GM12872 (cell line): ENCODE results near the gene SIPA1L3.

ENCODE experiments used
- TF ChIP-seq, protein P1 (sequence below): IDR thresholded peaks from 3 replicates; pipeline ENCODE4 v1.5.1; 2011; ENCODE audit warnings: low read depth, mild to moderate bottlenecking, low read length, moderate library complexity; ENCODE audit not compliant: insufficient read depth

SIPA1L3 gene

DNA sequence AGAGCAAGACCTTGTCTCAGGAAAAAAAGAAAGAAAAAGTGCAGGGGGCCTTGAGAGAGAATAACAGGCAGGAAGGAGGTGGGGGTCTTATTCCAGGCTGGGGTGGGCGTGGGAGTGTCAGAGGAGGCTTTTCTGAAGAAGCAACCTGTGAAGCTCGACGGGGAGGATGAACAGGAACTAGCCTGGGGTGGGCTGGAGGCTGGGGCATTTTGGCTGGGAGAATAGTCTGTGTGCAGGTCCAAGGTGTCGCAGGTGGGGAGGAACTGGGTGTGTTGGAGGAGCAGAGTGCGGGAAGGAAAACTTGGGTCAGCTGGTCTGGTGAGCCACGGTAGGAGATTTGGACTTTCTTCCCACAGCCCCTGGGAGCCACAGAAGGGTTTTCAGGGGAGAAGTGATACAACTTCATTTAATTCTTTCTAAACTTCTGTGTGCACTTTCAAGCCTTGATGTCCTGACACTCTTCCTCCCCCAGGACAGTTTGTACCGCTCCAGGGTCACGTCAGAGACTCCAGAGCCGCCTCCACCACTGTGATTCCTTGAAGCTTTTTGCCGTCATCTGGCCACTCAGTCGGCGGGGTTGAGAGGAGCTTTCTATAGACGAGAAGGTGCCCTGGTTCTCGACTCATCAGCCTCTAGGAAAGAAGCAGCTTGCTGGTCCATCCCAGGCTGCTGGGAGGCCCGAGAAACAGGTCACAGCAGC lies 138.7 kb downstream of the SIPA1L3 start:
- TF ChIP-seq, protein P1, sequence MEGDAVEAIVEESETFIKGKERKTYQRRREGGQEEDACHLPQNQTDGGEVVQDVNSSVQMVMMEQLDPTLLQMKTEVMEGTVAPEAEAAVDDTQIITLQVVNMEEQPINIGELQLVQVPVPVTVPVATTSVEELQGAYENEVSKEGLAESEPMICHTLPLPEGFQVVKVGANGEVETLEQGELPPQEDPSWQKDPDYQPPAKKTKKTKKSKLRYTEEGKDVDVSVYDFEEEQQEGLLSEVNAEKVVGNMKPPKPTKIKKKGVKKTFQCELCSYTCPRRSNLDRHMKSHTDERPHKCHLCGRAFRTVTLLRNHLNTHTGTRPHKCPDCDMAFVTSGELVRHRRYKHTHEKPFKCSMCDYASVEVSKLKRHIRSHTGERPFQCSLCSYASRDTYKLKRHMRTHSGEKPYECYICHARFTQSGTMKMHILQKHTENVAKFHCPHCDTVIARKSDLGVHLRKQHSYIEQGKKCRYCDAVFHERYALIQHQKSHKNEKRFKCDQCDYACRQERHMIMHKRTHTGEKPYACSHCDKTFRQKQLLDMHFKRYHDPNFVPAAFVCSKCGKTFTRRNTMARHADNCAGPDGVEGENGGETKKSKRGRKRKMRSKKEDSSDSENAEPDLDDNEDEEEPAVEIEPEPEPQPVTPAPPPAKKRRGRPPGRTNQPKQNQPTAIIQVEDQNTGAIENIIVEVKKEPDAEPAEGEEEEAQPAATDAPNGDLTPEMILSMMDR, result no peak

DNA sequence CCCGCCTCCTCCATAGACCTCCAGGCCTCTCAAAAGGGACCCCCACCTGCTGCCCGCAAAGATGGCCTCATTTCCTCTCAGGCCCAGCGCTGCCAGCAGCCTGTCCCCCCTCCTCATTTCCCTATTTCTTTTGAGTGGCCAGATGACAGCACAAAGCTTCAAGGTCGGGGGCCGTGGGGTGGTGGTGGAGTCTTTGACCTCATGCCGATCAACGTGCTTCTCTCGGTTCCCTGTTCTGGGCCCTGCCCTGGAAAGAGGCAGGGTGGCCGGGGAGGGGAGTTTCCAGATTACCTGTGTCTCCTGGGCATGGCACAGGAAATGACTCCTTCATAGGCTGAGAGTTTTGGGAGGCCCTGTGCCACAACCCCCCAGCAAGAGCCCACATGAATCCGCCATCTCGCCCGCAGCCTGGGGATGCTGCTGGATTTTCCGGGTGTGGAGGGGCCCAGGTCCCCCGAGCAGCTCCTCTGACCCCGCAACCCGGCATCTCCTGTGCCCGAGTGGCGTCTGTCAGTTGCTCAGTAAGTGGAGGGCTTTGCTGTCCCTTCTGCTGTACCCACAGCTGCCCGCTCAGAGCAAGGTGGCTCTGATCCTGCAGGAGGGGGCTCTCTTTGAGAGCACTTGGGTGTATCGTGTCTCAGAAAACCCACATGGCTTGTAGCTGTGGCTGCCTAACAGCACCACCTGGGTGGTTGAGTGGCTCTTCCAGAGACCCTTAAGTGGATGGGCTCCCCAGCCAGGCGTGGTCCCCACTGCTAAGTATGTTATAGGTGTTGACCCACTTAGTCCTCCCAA lies 139.4 kb downstream of the SIPA1L3 start:
- TF ChIP-seq, protein P1, result no peak

DNA sequence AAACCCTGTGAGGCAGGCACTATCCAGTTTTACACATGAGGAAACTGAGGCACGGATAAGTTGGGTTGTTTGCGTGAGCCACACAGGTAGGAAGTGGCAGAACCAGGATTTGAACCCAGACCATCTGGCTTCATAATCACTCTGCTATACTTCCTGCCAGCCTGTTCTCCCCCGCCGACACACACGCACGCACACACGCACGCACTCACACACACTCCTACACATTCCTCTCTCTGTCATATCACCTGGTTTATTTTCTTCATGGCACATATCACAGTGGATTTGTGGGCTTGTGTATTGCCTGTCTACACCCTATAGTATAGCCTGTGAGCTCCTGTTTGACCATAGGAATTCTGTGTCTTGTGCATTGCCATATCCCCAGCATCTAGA lies 140.0 kb downstream of the SIPA1L3 start:
- TF ChIP-seq, protein P1, result no peak

DNA sequence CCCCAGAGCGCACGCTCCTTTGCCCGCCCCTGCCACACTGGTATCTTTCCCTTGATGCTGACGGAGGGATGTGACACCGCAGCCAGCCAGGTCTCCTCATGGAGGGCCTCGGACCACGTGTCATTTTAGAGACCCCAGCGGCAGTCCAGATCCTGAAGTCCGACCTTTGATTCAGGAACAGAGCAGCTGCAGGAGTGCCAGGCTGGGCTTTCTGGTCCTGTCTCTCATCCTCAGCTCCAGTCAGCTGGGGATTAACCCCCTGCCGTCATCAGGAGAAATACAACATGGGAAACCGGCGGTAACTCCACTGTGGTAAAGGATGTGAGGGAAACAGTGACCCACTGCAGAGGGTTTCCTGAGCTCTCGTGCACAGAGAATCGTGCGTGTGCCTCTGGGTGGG lies 140.6 kb downstream of the SIPA1L3 start:
- TF ChIP-seq, protein P1, result no peak

DNA sequence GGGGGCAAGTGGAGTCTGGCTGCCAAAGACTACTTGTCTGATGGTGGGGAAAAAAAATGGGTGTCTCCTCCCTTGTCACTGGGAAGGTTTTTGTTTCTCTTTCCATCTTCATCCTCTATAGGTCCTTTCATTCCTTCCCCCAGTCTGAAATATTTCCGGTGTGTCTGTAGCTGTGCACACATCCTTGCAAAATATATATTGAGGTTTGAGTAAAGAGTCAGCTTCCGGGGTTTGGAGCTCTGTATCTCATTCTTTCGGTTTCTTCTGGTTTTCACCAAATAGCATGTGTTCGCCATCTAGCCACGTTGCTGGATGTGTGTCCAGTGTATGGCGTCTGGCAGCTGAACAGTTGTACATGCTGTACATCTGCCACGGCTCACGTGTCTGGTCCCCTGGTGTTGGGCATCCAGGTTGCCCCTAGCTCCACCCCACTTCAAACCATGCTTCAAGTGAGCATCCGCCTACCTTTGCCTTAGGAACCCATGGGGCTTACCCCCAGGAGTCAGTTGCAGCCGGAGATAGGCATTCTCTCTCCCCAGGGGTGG lies 142.2 kb downstream of the SIPA1L3 start:
- TF ChIP-seq, protein P1, result no peak

DNA sequence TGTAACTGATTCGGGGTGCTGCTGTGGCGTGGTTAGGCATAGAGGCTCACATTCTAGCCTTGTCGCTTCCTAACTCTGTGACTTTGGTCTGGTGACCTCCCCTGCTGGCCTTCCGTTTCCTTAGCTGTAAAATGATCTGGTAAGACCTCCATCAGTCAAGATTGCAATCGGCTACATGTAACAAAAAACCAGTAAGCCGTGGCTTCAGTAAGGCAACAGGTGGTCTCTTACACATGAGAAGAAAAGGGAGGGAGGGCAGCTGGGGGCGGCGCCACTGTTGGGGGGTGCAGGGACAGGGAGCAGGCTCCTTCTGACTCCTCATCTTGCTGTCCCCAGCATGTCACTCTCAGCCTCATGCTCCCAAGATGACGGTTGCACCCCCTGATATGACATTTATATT lies 148.0 kb downstream of the SIPA1L3 start:
- TF ChIP-seq, protein P1, result no peak

DNA sequence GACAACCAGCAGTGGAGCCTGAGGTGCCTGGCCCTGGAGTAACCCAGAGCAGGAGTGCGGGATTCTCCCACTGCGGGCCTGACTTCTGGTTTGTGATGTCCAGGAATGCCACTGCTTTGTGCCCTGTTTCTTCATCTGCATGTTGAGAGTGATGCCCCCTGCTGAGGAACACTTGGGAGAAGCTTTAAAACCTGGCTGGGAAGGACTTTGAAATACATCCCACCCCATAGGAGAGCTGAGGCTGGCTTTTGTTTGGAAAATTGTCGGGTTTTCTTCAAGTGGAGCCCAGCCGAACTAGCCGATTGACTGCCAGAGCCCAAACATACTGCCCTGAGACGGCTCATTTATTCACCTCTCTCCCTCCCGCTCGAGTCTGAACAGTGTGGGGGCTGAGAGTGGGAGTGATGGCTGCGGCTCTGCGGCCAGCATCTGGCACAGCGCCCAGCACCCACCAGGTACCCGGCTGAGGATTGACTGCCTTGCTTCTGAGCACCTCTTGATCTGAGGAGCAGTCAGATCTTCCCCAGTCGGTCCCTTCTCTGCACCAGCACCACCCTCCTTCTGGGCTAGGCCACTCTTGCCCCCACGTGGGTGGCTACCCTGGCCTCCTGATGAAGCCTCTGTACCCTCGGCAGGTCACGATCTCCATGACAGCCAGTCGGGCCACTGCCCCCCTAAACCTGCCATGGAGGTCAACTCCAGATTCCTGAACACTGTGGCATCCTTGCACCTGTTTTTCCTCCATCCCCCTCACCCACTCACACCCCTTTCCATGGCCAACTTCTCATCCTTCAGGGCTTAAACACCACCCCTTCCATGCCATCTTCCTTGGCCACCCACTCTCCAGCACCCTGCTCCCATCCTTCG lies 148.9 kb downstream of the SIPA1L3 start:
- TF ChIP-seq, protein P1, result no peak
